GM12801 (cell line): ENCODE results near the gene CLNK.

ENCODE experiments used
- CTCF ChIP-seq: IDR thresholded peaks from one replicate; pipeline ENCODE4 v1.5.1; 2011; ENCODE audit warnings: control low read depth; ENCODE audit not compliant: insufficient read length; ENCODE audit errors: extremely low read depth

CLNK gene

GRCh38 chr4:10730019-10730418 lies 45.5 kb upstream of the CLNK start:
- TF ChIP-seq CTCF = no peak

DNA sequence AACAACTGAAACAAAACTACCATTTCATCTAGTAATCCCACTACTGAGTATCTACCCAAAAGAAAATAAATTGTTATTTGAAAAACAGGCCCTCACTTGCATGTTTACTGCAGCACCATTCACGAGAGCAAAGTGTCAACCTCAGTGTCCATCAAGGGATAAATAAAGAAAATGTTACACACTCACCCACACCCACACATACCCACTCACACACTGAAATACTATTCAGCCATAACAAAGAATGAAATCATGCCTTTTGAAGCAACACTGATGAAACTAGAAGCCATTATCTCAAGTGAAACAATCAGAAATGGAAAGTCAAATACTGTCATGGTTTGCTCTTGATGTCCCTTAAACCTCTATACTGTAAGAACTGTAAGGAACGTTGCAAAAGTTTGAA lies 44.8 kb upstream of the CLNK start:
- no peak for TF ChIP-seq CTCF

- TF ChIP-seq CTCF = no peak
Observed at GRCh38 chr4:10728016-10728415, 43.4 kb upstream of the CLNK start.

GRCh38 chr4:10727140-10727880 lies 42.7 kb upstream of the CLNK start:
- no peak for TF ChIP-seq CTCF

GRCh38 chr4:10722957-10723356 lies 38.4 kb upstream of the CLNK start:
- TF ChIP-seq CTCF = no peak

DNA sequence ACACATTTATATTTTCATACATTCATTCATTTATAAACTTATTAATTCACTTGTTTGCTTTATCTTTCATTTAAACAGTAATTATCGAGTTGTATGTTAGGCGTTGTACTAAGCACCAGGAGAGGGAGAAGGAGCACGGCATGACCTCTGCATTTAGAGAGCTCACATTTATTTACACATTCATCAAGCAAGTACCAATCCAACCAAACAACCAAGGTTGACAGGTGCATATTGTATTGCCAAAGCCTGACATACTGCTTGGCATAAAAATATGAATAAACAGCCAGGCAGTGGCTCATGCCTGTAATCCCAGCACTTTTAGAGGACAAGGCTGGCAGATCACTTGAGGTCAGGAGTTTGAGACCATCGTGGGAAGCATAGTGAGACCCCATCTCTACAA lies 37.0 kb upstream of the CLNK start:
- TF ChIP-seq CTCF = no peak

GRCh38 chr4:10716163-10716562 lies 31.6 kb upstream of the CLNK start:
- no peak for TF ChIP-seq CTCF

DNA sequence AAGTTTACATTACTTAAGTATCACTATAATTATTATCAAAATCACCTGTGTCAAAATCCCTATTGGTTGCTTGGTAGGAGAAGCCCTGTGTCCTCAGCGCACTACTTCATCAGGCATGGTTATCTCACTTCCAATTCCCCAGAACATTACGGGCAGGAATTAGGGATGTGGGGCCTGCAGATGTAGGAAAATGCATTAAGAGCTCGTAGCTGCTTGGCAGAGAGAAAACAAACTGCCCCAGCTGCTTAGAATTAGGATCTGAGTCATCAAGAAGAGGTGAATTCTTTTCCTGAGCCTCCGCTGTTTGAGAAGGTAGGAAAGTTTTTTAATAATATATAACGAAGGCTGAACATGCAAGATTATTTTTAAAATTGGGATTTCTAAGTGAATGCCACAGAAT lies 31.1 kb upstream of the CLNK start:
- no peak for TF ChIP-seq CTCF
